Activated T-helper 1 cell treated with anti-CD3 and anti-CD28 coated beads, Interleukin-2, amount 50 U/mL, for 16 hours (primary cell): ENCODE measurements around the gene TRAF3IP3.
A peak's percentile ranks its signal among the peaks of the same experiment; 100 is the strongest.

ENCODE experiments used
- DNase-seq, 2 donors: peaks; one replicate each; pipeline ENCODE4 v3.0.0-alpha.2; 2020; ENCODE audit warnings: low read depth in 1 of 2, low spot score in 1 of 2

TRAF3IP3 gene

DNA sequence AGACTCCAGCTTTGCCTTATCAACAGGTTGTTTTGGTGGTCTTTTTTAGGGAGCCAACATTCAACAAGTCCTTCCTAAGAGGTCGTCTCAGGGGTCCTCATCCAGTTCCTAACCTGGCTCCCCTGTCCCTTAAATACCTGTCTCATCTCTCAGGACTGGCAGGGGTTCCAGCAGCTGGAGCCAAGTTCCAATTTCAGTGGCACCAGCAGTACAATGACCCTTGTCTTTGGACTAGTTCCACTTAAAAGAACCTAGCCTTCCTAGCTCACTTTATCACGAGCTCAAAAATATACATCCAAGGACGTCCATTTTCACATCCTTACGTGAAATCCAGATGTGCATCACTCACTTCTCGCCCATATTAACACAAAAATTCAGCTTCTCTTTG, 18.7 kb upstream of the TRAF3IP3 start:
- DNase-seq, result no peak

DNA sequence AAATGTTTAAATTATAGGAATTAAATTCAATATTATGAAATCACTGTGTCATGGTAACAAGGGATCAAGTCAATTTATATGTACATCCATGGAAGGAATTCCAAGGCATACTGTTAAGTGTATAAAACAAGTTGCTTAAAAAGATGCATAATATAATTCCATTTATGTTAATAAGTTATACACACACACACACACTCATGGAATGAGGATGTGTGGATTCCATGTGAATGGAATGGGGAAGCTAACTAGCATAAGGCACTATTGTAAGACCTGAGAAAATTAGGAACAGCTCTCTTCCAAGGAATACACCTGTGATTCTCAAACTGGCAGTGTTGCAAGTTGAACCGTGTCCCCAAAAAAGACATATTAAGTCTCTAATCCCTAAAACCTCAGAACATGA, 17.6 kb upstream of the TRAF3IP3 start:
- no peak for DNase-seq

DNA sequence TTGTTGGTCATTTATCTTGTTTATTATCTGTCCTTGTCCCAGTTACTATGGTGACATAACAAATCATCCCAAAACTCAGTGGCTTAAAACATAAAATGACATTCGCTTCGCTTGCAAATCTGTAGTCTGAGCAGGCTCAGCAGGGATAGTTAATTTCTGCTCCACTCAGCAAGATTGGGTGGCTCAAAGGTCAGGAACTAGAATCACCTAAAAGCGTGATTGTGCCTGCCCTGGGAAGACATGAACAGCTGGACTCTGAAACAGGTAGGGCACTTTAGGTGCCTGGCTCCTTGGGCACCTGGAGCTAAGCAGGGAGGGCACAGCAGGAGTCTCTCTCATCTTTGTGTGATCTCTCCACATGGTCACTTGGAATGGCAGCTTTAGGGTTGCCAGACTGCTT, 14.7 kb upstream of the TRAF3IP3 start:
- no peak for DNase-seq

DNA sequence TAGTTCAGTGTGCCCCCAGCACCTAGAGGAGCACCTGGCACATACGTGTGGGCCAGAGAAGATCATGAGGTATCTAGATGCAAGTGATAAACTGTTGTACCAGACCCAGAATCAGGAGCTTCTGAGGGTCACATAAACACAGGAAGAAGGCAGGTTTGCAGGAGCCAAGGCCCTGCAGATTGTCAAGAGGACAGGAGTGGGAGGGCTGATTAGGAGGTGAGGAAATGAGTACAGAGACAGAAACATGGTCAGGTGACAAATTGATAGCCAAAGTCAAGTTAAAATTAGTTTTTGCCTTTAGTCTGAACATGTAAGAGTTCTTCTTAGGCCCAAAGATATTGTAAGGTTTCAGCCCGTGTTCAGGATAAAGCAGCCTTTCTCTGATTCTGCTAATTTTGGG, 14.0 kb upstream of the TRAF3IP3 start:
- no peak for DNase-seq

DNA sequence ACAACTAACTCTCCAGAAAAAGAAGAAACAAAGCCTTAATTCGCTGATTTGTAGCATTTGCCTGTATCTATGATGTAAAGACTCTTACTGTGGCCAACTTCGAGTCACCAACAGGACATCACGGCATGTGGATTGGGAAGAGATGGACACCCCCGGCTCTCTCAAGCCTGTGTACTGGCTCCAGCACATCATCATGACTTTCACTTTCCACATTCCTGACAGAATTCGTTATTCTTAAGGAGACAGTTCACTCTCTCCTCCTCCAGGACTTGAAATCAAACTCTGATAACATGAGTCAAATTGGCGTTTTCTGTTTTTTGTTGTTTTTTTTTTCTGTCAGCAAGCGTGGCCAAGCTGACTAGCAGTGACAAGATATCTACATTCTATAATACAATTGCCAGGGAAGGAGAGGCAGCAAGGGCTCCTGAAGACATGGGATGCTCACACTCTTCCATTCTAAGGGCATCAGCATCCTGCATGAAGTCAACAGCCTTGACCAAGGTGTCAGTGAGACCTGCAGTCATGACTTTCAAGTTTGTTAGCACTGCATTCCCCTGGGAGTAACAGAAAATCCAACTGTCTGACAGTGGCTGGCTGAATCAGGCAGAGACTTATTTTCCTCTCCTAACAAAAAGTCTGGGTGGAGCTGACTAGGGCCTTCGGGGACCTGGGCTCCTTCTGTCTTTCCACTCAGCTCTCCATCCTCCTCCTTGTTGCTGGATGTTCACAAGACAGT, 13.3 kb upstream of the TRAF3IP3 start:
- DNase-seq, result no peak

DNA sequence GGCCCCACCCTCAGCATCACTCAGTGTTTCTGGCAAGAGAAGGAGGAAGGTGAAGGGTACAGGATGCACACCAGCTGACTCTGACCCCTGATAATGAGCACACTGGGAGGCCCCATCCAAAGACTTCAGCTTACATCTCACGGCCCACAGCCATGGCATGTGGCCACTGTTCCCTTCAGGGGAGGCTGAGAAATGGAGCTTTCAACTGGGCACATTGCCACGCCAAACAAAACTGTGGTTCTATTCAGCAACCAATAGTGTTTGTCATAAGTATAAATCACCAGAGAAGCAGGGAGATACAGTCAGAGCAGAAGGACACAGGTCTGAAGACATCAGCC, 12.7 kb upstream of the TRAF3IP3 start:
- DNase-seq, result no peak

DNA sequence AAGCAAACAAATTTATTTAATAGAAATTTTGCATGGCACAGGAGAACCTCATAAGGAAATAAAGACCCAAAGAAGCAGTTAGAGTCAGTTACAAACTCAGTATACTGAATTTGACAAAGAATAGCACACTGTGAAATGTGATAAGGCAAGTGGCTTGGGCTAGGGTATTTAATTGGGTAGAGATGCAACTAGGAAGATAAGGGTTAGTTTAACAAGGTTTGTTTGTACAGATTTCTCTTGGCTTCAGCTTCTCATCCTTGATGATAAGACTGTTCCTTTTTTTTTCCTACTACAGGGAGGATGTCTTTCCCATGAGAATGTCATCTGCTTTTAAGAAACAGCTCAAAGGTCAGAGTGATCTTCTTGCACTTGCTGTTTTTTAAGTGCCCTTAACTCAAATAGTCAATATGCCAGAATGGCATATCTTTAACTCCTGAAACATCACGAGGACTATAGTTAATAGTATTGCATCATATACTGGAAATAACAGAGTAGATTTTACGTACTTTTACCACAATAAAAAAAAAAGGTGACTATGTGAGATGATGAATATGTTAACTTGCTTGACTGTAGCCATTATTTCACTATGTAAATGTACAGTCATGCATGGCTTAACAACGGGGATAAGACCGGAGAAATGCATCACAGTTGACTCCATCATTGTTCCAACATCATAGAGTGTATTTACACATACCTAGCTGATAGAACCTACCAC, 9.2 kb upstream of the TRAF3IP3 start:
- DNase-seq, result no peak

DNA sequence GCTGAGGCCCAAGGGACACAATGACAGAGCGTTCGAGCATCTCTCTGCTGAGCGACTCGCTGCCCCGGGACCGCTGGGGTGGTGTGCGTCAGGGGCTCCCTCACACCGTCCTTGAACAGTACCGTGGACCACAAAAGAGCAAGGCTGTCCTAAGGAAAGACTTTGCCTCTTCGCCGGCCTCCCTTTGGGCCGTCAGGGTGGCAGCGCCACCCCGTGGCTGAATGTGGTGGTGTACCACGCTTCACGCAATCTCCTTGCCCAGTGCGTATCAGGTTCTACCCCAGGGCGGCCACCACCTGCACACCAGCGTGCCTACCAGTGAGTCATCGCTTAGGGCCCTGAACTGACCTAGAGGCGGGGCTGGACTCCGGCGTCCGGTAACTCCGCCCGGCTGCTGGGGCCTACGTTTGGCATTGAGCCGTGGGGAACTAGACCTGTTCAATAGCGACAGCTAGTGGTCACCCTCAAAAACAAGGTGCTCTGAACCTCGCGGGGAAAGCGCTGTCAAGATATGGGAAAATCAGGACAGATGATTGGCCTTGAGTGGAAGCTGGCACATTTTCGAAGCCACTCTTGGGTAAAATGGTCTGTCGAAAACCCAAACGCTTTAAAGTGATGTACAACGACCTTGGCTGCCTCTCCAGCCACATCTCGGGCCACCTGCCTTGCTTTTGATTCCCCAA, 8.1 kb upstream of the TRAF3IP3 start:
- DNase-seq, result peak; percentile 74 to 77

DNA sequence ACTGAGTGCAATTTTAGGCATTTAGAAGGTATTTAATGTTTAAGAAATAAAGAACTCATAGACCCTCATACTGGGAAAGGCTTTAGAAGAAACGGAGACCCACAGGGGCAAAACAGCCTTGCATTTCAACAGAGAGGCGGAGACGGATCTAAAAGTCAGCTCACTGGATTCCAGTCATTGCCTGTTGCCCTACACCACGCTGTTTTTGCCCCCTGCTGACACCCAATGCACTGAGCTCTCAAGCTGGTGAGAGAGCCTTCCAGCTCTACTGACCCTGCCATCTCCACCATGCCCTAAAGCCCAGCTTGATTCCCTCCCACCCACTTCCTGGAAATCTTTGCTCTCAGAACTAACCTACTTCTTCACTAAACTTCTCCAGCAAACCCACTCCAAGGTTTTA, 7.2 kb upstream of the TRAF3IP3 start:
- DNase-seq, result no peak

DNA sequence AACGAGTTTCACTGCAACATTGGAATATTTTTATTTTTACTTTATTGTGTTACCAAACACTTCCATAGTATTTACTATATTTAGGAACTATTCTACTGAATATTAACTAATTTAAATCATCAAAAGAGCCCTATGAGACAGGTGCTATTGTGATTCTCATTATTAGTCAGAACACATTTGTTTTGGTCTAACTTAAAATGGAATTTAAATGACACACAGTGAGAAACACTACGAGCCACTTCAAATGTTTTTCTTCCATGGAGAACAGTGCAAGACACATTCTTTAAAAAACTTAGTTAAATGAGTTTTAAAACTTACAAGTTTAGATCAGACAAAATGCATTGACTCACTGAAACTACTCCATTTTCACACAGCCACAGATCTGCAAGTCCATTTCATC, 6.6 kb upstream of the TRAF3IP3 start:
- no peak for DNase-seq

DNA sequence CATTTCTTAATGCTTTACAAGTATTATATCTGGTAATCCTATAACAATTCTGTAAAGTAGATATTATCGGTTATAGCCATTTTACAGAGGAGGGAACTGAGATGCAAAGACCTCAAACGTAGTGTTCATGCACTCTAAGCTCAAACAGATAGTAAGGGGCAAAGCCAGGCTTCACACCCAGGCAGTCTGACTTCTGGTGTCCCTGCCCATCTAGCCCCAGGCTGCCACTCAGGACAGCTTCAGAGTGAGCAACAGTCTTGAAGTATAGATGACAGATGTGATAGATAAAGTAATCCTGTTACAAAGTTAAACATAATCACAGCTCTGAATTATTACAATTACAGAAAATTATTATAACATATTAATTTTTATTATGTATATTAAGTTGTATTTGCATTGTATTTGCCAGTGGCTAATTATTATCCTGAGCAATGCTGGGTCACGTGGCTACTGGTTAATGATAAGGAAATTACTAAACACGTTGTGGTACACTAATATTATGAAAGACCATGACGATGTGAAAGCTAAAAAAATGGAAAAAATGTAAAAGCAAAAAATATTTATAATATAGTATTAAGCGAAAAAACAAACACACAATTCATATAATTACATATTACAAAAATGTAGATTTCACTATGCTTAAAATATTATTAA, 6.1 kb upstream of the TRAF3IP3 start:
- no peak for DNase-seq

DNA sequence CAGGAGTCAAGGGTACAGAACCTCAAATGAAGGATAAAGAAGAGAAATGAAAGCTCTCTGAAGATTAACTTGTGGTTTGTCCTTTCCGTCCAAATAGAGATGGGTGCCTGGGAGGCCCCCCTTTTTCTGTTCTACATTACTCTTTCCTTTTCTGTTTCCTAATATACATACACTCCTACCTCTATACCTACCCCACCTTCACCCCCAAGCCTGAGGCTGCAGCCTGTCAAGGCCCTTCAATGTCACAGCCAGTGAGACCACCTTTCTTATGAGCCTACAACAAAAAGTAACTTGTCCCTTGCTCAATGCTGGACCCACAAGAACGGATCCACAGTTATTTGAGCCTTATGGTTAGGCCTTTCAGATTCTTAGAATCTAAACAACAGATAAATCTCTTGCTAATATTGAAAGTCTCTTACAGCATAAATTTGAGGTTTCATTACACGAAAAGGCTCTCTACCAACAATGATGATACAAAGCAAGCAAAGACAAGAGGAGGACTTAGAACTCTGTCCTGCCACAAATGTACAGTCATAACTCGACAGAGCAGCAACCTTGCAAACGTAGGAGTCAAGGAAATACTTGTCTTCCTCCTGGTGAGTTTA, 4.1 kb upstream of the TRAF3IP3 start:
- DNase-seq, result no peak

DNA sequence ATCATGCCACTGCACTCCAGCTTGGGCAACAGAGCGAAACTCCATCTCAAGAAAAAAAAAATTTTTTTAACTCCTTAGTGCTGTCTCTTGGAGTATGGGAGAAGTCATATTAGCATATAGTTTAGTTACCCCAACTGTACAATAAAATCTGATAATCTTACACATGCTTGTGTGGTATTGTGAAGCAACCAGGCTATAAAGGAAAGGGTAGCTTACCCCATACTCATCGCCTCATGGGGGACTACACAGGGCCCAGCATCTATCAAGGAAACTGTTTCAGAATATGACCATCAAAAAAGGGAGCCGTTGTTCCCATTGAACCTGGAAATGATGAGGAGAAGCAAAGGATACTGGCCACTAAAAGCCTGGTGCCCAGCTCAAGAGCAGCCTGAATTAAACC, 3.0 kb upstream of the TRAF3IP3 start:
- DNase-seq, result no peak

DNA sequence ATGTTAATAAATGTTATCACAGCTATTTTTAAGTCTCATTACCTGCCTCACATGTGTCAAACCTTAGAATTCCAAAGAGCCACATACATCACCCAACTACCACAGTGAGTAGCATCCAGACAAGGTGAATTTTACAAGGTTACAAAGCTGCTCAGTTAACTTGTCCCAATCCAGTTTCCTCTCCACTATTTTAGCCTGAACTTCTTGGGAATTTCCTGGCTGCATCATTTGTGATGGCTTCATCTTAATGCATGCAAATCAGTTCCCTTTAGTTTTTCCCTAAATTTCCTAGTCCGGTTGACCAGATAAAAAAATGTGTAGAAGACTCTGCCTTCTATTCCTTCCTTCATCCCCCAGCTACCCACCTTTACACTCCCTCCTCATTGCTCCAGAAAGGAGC, 597 bp upstream of the TRAF3IP3 start:
- no peak for DNase-seq

DNA sequence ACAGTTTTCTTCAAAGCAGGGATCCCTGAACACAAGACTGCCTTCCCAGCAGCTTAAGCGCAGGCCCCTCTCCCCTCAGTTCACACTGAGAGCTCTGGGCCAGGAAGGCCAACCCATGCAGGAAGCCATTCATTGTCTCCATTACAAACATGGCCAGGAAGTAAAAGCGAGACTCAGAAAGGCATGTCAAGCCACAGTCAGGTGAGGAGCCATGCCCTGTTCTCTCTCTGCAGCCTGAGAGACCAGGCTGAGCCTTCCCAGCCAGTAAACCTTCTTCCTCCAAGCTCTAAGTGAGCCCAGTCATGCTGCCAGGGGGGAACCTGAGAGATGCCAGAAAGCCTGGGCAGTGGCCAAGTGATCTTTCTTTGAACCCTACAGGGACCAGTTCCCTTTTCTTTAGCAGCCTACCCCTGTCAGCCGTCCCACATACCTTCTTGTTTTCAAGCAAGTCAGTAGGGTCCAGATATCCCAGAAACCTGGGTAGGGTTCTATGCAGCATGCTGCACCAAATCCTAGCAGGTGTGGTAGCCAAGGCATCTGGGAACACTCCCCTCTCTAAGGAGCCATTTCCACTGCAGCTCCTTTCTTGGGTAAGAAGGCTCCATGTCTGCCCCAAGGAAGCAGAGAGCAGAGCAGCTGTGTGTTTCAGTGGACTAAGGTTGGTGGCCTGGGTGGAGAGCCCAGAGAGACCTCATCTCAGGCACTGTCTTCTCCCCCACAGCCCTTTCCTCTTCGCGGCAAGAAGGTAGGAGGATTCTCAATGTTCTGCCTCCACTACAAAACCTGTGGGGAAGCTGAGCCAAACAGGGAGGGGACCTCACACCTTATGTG, 977 bp downstream of the TRAF3IP3 start:
- no peak for DNase-seq

DNA sequence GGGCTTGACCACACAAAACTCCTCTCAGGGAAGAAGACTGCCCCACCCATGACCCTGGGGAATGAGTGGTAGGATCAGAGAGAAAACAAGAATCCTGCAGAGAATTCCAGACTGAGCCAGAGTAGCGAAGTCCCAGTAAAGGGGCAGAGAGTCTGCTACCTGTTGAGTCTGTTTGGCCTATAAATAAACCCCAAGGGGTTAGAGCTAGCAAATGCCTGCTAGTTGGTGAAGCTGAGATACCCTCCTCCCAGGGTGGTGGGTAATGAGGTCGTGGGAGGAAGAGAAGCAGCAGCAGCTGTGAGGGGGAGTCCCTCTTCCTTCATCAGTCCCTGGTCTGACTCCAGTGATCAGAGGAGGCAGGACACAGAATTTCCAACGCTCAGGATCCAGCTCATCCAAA, 2.5 kb downstream of the TRAF3IP3 start:
- no peak for DNase-seq

DNA sequence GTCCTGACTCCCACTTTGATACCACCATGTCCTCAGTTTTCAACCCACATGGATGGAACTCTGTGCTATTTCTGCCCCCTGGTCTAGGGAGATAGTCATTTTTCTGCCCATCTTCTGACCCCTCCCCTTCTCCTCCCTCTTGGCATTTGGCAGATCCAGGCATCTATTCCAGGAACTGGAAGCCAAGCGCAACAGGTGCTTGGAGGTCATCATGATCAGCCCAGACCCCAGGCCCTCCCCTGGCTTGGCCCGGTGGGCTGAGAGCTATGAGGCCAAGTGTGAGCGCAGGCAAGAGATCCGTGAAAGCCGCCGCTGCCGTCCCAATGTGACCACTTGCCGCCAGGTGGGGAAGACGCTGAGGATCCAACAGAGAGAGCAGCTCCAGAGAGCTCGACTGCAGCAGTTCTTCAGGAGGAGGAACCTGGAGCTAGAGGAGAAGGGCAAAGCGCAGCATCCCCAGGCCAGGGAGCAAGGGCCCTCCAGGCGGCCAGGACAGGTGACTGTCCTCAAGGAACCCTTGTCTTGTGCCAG, 4.0 kb downstream of the TRAF3IP3 start:
- no peak for DNase-seq

DNA sequence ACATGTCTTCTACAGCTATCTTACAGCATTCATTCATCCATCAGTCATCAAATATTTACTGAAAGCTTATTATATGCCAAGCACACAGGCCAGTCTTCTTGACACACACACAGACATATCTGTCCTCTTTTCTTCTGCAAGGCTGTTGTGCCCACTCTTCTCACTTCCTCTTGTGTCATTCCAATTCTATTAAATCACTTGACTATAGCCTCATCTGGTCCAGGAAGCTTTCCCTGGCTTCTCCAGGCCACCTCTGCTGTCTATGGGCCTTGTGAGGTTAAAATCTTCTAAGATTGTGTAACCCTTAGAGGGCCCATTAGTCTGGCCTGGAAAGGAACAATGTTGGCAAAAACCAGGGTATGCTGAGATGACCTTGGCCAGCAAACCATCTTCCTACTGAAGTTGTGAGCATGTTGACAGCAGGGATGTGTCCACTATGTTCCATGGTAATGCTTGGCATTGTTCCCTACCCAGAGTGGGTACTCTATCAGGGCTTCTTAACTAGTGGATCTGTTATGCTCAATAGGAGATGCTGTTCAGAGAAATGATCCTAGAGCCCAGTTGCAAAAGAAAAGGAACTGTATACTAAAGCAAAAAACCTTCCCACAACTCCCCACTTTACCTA, 5.3 kb downstream of the TRAF3IP3 start:
- DNase-seq, result no peak

DNA sequence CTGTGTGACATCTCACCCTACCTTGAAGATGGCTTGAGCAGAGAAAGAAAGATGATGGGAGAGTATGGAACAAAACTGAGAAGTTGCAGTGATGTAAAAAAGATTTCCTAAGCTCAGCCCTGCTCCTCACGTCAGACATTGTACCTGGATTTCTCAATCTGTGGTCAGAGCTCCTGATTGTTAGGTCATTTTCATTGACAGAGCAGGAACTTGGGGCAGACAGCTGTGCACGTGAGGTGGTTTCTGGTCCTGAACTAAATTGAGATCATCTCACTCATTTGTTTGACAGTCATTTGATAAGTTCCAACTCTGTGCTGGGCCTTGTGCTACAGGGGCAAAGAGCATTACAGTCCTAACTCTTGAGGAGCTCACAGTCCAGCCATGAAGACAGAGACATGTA, 10.2 kb downstream of the TRAF3IP3 start:
- no peak for DNase-seq

DNA sequence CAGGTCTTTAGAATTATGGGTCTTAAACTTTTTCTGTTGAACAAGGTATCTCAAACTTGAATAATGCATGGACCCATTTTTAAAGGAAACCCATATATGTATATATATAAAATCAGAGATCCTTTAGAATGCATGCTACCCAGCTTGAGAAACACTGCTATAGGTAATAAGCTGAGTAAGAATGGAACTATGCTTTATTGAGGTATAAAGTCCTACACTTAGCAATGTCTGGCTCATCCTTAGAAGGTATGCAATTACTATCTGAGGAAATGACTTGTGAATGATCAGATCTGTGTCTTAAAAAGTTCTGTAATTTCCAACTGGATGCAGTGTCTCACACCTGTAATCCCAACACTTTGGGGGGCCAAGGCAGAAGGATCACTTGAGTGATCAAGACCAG, 11.2 kb downstream of the TRAF3IP3 start:
- no peak for DNase-seq
